GM19397 (cell line): Measurements from ENCODE around the gene SETDB2.

Source experiments
- ATAC-seq: cut with Tn5 transposase; IDR thresholded peaks from one replicate; pipeline ENCODE4 v1.9.1; 2021; ENCODE audit warnings: mild to moderate bottlenecking, moderate library complexity; ENCODE audit not compliant: unreplicated experiment

Gene SETDB2

GRCh38 chr13:49443704-49444523 is at the start of gene SETDB2, which contains the start of gene CAB39L:
SETDB2 (plus strand) TSS chr13:49444274; CDS start chr13:49451894, 7,620 bp downstream.
CAB39L (minus strand) TSS chr13:49444064; CDS start chr13:49382910, 61,154 bp downstream.
- peak; percentile 95 for ATAC-seq

- no peak for ATAC-seq
Observed at GRCh38 chr13:49395451-49395865, 48.6 kb upstream of the SETDB2 start.

- ATAC-seq = no peak
Observed at GRCh38 chr13:49395878-49396380, 48.1 kb upstream of the SETDB2 start.

DNA sequence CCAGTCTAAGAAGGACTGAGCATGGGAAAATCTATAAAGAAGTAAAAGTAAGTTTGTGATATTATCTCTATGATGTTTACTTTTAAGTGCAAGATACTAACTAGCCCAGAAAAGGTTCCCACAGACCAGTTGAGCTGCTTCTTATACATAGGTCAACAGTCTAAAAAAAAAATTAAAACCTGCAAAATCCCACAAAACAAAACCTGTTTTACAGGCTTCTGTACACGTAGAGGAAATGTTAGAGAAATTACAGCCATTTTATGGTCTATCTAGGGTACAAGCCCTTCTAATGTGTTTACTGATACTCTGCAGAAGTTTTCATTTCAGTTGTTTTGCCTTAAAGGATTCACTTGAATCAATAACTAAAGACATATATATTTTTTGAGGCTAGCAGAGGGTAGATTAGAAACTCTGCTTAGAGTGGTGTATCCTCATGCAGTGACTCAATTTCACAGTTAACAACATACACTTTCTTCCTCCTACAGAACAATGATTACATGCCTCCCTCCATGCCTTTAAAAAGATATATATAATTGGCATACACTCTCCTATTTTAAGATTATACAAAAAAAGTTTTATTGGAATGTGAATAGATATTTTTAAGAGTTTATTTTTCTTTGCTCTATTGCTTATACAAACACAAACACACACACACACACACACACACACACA is 44.1 kb upstream of the SETDB2 start:
- no peak for ATAC-seq

- no peak for ATAC-seq
Observed at GRCh38 chr13:49400755-49401659, 43.1 kb upstream of the SETDB2 start.

DNA sequence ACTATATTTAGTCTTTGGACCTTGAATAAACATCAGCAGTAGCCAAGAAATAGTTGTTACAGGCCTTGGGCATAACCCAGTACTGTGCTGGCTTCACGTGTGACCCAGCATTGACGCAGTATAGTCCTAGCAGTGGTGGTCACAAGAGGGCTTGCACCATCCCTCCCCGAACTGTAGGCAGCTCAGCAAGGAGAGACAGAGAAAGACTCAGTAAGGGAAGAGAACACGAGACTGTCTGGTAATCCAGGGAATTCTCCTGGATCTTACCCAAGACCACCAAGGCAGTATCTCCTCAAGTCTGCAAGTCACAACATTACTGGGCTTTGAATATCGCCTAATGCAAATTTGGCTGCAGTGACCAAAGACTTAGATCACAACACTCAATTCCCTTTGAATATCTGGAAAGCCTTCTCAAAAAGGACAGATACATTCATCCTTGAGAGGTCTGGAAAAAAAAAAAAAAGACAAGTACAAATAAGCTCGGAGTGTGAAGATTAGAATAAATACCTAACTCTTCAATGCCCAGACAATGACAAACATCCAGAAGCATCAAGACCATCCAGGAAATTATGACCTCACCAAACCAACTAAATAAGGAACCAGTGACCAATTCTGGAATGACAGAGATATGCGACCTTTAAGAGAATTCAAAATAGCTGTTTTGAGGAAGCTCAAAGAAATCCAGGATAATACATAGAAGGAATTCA is 39.9 kb upstream of the SETDB2 start:
- ATAC-seq = no peak

DNA sequence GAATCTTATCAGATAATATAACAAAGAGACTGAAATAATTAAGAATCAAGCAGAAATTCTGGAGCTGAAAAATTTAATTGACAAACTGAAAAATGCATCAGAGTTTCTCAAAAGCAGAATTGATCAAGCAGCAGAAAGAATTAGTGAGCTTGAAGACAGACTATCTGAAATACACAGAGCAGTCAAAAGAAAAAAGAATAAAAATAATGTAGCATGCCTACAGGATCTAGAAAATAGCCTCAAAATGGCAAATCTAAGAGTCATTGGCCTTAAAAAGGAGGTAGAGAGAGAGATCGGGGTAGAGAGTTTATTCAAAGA is 39.4 kb upstream of the SETDB2 start:
- no peak for ATAC-seq

DNA sequence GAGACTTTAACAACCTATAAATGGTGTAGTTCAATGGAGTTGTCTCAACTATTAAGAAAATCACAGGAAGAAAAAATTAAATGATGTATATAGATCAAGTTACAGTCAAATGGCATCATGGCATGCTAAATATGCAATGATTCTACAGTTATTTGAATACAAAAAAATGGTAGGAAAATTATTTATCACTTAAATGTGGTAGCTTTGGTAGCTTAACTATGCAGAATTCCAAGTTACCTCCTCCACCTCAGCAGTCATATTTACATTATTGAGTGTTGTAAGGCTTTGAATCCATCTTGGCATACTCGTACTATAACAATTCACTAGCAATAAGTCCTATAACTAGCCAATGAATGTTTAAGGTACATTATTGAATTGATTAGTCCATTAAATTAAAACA is 37.0 kb upstream of the SETDB2 start:
- ATAC-seq = no peak

GRCh38 chr13:49407936-49408335 is 36.1 kb upstream of the SETDB2 start:
- ATAC-seq = no peak

DNA sequence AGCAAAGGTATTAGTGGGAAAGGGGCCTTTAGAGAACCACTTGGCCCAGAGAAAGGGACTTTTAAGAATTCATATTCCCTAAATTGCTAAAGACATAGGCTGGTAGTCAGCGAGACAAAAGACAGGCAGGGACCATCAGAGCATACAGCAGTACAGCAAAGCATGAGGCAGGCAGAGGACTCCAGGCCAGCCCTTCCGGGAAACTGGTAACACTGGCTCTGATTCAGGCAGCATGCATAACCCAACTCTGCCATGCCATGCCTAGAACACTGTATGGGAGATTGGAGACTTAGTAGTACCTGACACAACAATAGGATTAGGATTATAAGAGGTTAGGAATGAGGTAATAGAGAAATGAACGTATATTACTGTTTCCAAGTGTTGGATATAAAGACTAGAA is 35.1 kb upstream of the SETDB2 start:
- no peak for ATAC-seq

DNA sequence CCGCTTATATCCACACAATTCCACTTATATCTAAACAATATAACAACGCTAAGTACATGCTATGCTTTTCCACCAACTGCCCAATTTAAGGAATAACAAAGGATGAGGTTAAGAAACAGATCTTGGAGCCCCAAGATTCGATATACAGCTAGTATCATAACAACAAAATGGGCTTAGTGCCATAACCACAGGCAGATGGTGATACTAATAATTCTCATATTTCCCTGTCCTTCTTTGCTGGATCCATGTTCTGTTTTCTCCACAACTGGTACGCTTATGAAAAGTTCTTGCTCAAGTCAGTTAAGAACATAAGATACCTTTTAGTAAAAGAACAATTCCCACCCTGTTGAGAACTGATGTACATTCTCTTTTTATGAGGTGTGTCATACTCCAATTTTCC is 34.1 kb upstream of the SETDB2 start:
- no peak for ATAC-seq

GRCh38 chr13:49410477-49410876 is 33.6 kb upstream of the SETDB2 start:
- no peak for ATAC-seq

GRCh38 chr13:49411353-49411752 is 32.7 kb upstream of the SETDB2 start:
- no peak for ATAC-seq

GRCh38 chr13:49412749-49413148 is 31.3 kb upstream of the SETDB2 start:
- ATAC-seq = no peak

GRCh38 chr13:49417161-49417560 is 26.9 kb upstream of the SETDB2 start:
- no peak for ATAC-seq

GRCh38 chr13:49418206-49418605 is 25.9 kb upstream of the SETDB2 start:
- no peak for ATAC-seq

- no peak for ATAC-seq
Observed at GRCh38 chr13:49419276-49419675, 24.8 kb upstream of the SETDB2 start.

GRCh38 chr13:49421391-49421790 is 22.7 kb upstream of the SETDB2 start:
- peak; percentile 78 for ATAC-seq

DNA sequence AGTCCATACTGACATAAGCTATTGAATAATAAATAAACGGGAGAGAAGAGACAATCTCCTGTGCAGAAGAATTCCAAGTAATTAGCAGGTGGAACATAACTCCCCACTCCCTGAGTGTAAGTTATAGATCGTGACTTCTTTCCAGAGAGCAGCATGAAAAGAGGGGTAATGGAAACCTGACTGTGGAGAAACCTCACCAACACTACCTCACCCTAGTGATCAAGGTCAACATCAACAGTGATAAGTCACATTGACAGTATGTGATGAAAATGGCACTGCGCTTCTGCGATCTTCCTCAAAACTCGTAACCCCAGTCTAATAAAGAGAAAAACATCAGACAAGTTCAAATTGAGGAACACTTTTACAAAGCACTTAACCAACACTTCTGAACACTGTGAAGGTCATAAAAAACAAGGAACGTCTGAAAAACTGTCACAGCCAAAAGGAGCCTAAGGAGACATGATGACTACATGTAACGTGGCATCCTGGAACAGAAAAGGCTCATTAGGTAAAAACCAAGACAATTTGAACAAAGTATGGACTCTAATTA is 20.0 kb upstream of the SETDB2 start:
- no peak for ATAC-seq

GRCh38 chr13:49428041-49428763 is 15.9 kb upstream of the SETDB2 start:
- ATAC-seq = no peak
